Esophagus squamous epithelium (tissue), 4 donors: ENCODE measurements around the gene NOCT.

Experiments used
- POLR2A ChIP-seq, 4 donors: fragments of 450-650 bp; IDR thresholded peaks; one replicate each; pipeline ENCODE4 v1.6.1; 2017; ENCODE audit warnings: antibody characterized with exemption in 4 of 4, mild to moderate bottlenecking in 4 of 4, moderate library complexity in 3 of 4
- TF ChIP-seq, protein P1 (sequence below), 6 experiments: fragments of 450-650 bp in 4 of 6; fragments of 200-600 bp in 2 of 6; sonication (generic) in 2 of 6; IDR thresholded peaks; one replicate each; pipeline ENCODE4 v1.5.1; 2016 to 2019; ENCODE audit warnings: antibody characterized with exemption in 6 of 6, mild to moderate bottlenecking in 4 of 6, moderate library complexity in 4 of 6

DNA sequence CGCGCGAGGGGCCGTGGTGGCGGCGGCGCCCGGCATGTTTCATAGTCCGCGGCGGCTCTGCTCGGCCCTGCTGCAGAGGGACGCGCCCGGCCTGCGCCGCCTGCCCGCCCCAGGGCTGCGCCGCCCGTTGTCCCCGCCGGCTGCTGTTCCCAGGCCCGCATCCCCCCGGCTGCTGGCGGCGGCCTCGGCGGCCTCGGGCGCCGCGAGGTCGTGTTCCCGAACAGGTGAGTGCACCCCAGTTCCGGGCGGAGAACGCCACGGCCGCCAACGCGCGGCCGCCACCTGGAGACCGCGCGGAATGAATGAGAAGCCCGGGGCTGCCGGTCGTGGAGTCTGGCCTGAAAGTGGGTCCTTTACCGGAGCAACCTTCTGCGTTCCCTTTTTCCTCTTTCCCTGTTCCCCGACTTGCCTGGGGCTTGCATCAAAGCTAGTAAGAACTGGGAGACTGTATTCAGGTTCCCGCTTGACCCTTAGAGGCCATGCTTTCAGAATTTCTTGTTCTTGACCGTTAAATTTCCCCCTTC, 429 bp downstream of the NOCT start:
- TF ChIP-seq, protein P1, sequence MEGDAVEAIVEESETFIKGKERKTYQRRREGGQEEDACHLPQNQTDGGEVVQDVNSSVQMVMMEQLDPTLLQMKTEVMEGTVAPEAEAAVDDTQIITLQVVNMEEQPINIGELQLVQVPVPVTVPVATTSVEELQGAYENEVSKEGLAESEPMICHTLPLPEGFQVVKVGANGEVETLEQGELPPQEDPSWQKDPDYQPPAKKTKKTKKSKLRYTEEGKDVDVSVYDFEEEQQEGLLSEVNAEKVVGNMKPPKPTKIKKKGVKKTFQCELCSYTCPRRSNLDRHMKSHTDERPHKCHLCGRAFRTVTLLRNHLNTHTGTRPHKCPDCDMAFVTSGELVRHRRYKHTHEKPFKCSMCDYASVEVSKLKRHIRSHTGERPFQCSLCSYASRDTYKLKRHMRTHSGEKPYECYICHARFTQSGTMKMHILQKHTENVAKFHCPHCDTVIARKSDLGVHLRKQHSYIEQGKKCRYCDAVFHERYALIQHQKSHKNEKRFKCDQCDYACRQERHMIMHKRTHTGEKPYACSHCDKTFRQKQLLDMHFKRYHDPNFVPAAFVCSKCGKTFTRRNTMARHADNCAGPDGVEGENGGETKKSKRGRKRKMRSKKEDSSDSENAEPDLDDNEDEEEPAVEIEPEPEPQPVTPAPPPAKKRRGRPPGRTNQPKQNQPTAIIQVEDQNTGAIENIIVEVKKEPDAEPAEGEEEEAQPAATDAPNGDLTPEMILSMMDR (IDR thresholded peaks at IDR 0.05): no peak
- TF ChIP-seq POLR2A (IDR thresholded peaks at IDR 0.05): no peak
